K562 (cell line): Measurements from ENCODE around the gene CNFN. TPM values are rescaled to one million over a fixed set of nuclear protein-coding genes. Genes with fewer than 3 reads are reported as not detected.

Experiments
- ATAC-seq: fragments of 200-7000 bp; cut with Tn5 transposase; 3 replicates; pipeline ENCODE4 v1.9.1; 2020; ENCODE audit warnings: moderate library complexity
- BruUV-seq: library from RNA; stranded (reverse); fragments of 400-500 nt; replicated peaks from 2 replicates; lab custom pipeline; 2021; lab: Mats Ljungman, UMichigan
- CTCF ChIA-PET: fragments of 300-600 bp; formaldehyde crosslinking; extraction: SDS; loops from one replicate; lab custom pipeline; 2021; ENCODE audit warnings: low intra/inter-chr PET ratio; lab: Yijun Ruan, JAX
- POLR2A ChIA-PET: fragments of 300-600, 350-650 bp; sonication (Branson Sonifier 250); formaldehyde crosslinking; extraction: SDS; loops from one replicate; lab custom pipeline; 2021; ENCODE audit warnings: antibody characterized with exemption, inconsistent platforms; lab: Yijun Ruan, JAX
- DNase-seq, 4 experiments: peaks; one replicate each; pipeline versions ENCODE4 v3.0.0 to v3.0.0-alpha.2; 2011 to 2018; ENCODE audit warnings: low spot score in 3 of 4, mixed read lengths in 3 of 4; ENCODE audit errors: extremely low read depth in 1 of 4
- FAIRE-seq: peaks from 2 replicates; lab custom pipeline; 2011; peaks lifted over from hg19 to GRCh38; lab: Jason Lieb, UNC
- H2AFZ ChIP-seq: 2 replicates; pipeline ENCODE4 v1.6.0; 2011; ENCODE audit warnings: low read depth, low read length, control low read depth, inconsistent platforms
- H3K27ac ChIP-seq: fragments of 200-600 bp; 3 replicates; pipeline ENCODE4 v1.8.0; 2011; ENCODE audit warnings: low read depth, mild to moderate bottlenecking, control low read depth, inconsistent platforms, low read length, moderate library complexity, mixed read lengths; ENCODE audit errors: extremely low read depth
- H3K27me3 ChIP-seq, 2 experiments: fragments of 300-600 bp in 1 of 2; 2 replicates in 1 of 2; 3 replicates in 1 of 2; pipeline versions ENCODE4 v1.6.0 to v1.8.0; 2011; ENCODE audit warnings: inconsistent platforms in 2 of 2, low read length in 2 of 2, mild to moderate bottlenecking in 1 of 2, mixed read lengths in 1 of 2, moderate library complexity in 1 of 2; ENCODE audit not compliant: control insufficient read depth in 2 of 2, insufficient read depth in 2 of 2
- H3K36me3 ChIP-seq: fragments of 300-600 bp; 3 replicates; pipeline ENCODE4 v1.8.0; 2011; ENCODE audit warnings: mild to moderate bottlenecking, low read length, inconsistent platforms; ENCODE audit not compliant: control insufficient read depth, insufficient read depth
- H3K4me1 ChIP-seq, 2 experiments: fragments of 200-600 bp in 1 of 2; replicated peaks in 1 of 2; 2 replicates in 1 of 2; 3 replicates in 1 of 2; pipeline versions ENCODE4 v1.5.1 to v1.8.0; 2011; ENCODE audit warnings: inconsistent platforms in 2 of 2, low read length in 2 of 2, mild to moderate bottlenecking in 1 of 2, mixed read lengths in 1 of 2, moderate library complexity in 1 of 2; ENCODE audit not compliant: control insufficient read depth in 2 of 2, insufficient read depth in 2 of 2
- H3K4me2 ChIP-seq: 2 replicates; pipeline ENCODE4 v1.6.1; 2011; ENCODE audit warnings: low read length, control low read depth, inconsistent platforms, mixed read lengths; ENCODE audit not compliant: insufficient read depth
- H3K4me3 ChIP-seq: fragments of 200-600 bp; sonication (generic), shearing (Covaris generic); 2 replicates; pipeline ENCODE4 v1.5.1; 2016; ENCODE audit warnings: control low read depth, inconsistent platforms
- H3K79me2 ChIP-seq: fragments of 200-600 bp; 3 replicates; pipeline ENCODE4 v1.8.0; 2011; ENCODE audit warnings: low read length, inconsistent platforms; ENCODE audit not compliant: control insufficient read depth, insufficient read depth
- H3K9ac ChIP-seq, 2 experiments: 2 replicates each; pipeline versions ENCODE4 v1.6.0 to v1.6.1; 2011; ENCODE audit warnings: low read depth in 2 of 2, low read length in 2 of 2, control low read depth in 1 of 2, inconsistent platforms in 1 of 2, mild to moderate bottlenecking in 1 of 2, mixed read lengths in 1 of 2; ENCODE audit not compliant: insufficient read depth in 1 of 2
- H3K9me1 ChIP-seq: one replicate; pipeline ENCODE4 v1.6.0; 2011; ENCODE audit warnings: inconsistent platforms, mild to moderate bottlenecking, low read length, moderate library complexity; ENCODE audit not compliant: control insufficient read depth, insufficient read depth
- H3K9me3 ChIP-seq: replicated peaks from 2 replicates; pipeline ENCODE4 v1.5.1; 2011; ENCODE audit warnings: low read depth, low read length, inconsistent platforms; ENCODE audit not compliant: control insufficient read depth, insufficient read depth
- H4K20me1 ChIP-seq: replicated peaks from 2 replicates; pipeline ENCODE4 v1.6.1; 2011; ENCODE audit warnings: low read length, inconsistent platforms, mixed read lengths; ENCODE audit not compliant: control insufficient read depth, insufficient read depth
- SMARCE1 ChIP-seq: fragments of 450-650 bp; IDR thresholded peaks from 2 replicates; pipeline ENCODE4 v1.7.1; 2016; ENCODE audit warnings: mild to moderate bottlenecking
- XRCC4 ChIP-seq: IDR thresholded peaks from one replicate; pipeline ENCODE4 v1.6.1; 2011; ENCODE audit not compliant: insufficient read depth, insufficient read length; ENCODE audit errors: extremely low read depth
- ZFP91 ChIP-seq: sonication (generic); formaldehyde crosslinking; IDR thresholded peaks from 2 replicates; pipeline ENCODE4 v1.8.0; 2022; ENCODE audit warnings: mild to moderate bottlenecking, missing genetic modification reagents
- WGBS: fragments of 100-300 bp; shearing (Covaris generic); methylation state at CpG from one replicate; pipeline ENCODE4 v1.1.6; 2016; ENCODE audit warnings: low coverage, mixed read lengths; ENCODE audit not compliant: insufficient coverage; ENCODE audit errors: missing lambda C conversion rate; 5-methylcytosine and 5-hydroxymethylcytosine counted together
- in situ Hi-C: fragments of 300-500 bp; cut with MboI; formaldehyde crosslinking; loops from 4 replicates; pipeline ENCODE4 v1.15.0; 2018; ENCODE audit warnings: inconsistent platforms, mixed read lengths
- intact Hi-C: fragments of 100-400 bp; cut with micrococcal nuclease; formaldehyde crosslinking; loops from 2 replicates; pipeline ENCODE4 v1.14.2; 2022
- polyA plus RNA-seq, 8 experiments: library from polyadenylated mRNA; depleted of rRNA in 4 of 8; stranded (reverse) in 5 of 8; unstranded in 3 of 8; fragments of >200 nt; fragmentation: Nextera tagmentation in 2 of 8; fragmentation: Illumina TruSeq in 1 of 8; extraction: Ambion mirVana in 2 of 8; extraction: Trizol in 1 of 8; gene quantifications; 2 replicates each; pipeline versions ENCODE4 v1.2.1 to v1.2.3, GENCODE V29; 2011 to 2014; ENCODE audit warnings: inconsistent platforms in 1 of 8, missing spikeins in 1 of 8
- total RNA-seq, 7 experiments: library from RNA; depleted of rRNA in 6 of 7; stranded (reverse); fragments of >200 nt in 6 of 7; fragmentation: Illumina TruSeq in 2 of 7; extraction: Trizol in 2 of 7; gene quantifications; 2 replicates each; pipeline versions ENCODE4 v1.2.1 to v1.2.3, GENCODE V29; 2011 to 2021; ENCODE audit warnings: low replicate concordance in 1 of 7
- TF ChIP-seq, protein P1 (sequence below): fragments of 450-650 bp; IDR thresholded peaks from 2 replicates; pipeline ENCODE4 v1.6.1; 2016; ENCODE audit warnings: mild to moderate bottlenecking, moderate library complexity

CNFN gene
- total and polyA plus RNA-seq, 9 of the 15 experiments (the other 6 are each of a cell fraction or from before 2014, with no cell fraction given): 0.18 to 0.52 (median 0.27) TPM; not detected in 5

DNA sequence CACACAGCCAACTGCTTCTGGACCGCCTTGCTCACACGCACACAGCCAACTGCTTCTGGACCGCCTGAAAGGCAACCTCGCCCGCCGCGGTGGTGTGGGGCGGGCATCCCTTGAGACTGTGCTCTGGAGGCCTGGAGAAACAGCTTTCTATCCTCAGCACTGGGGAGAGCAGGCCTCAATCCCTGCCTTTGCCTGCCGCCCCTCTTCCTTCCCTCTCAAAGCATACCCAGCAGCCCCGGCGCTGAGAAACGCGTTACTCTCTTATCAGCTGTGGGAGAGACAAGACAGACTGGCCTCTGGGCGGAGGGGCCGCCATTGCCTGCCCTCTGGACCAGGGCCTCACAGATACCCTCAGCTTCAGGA lies 34.2 kb upstream of the CNFN start (continued):
- TF ChIP-seq ZFP91 (CRISPR knock-in tag) (no peak), SMARCE1 (no peak)

GRCh38 chr19:42423462-42424344 lies 33.6 kb upstream of the CNFN start:
- ChIA-PET CTCF (no interaction called here), POLR2A (interaction anchor here (0.6 to 1.0 kb wide), 4 partner anchors 23 to 121 kb away, joined by 3 to 4 read pairs (median 3); partner anchors contain the start of gene PAFAH1B3)
- no peaks in the 10 kb centered on the region for H4K20me1 ChIP-seq
- H2AFZ ChIP-seq: no peak overlapping the region
- no peaks in the 10 kb centered on the region for H3K36me3 ChIP-seq
- peaks cover 0 to 5% of the 10 kb centered on the region in 2 experiments; a peak in 1 of 5 replicates for H3K27me3 ChIP-seq
- H3K9ac ChIP-seq: no peak overlapping the region
- no peak overlapping the region for H3K4me2 ChIP-seq
- no peak overlapping the region for H3K27ac ChIP-seq
- no TSS peak for BruUV-seq
- H3K4me1 ChIP-seq: peaks cover 0 to 25% of the 10 kb centered on the region in 2 experiments; a peak in 2 of 5 replicates
- H3K9me3 ChIP-seq: no peaks in the 10 kb centered on the region
- DNase-seq (no peak), ATAC-seq (no peak), FAIRE-seq (no peak)
- H3K4me3 ChIP-seq: no peak overlapping the region
- WGBS: 87% methylated on average over 31 of the region's 65 CpGs
- intact Hi-C loops (no loop called here), in situ Hi-C loops (no loop called here)
- no peaks in the 10 kb centered on the region for H3K79me2 ChIP-seq
- H3K9me1 ChIP-seq: no peaks in the 10 kb centered on the region
- TF ChIP-seq, protein P1, sequence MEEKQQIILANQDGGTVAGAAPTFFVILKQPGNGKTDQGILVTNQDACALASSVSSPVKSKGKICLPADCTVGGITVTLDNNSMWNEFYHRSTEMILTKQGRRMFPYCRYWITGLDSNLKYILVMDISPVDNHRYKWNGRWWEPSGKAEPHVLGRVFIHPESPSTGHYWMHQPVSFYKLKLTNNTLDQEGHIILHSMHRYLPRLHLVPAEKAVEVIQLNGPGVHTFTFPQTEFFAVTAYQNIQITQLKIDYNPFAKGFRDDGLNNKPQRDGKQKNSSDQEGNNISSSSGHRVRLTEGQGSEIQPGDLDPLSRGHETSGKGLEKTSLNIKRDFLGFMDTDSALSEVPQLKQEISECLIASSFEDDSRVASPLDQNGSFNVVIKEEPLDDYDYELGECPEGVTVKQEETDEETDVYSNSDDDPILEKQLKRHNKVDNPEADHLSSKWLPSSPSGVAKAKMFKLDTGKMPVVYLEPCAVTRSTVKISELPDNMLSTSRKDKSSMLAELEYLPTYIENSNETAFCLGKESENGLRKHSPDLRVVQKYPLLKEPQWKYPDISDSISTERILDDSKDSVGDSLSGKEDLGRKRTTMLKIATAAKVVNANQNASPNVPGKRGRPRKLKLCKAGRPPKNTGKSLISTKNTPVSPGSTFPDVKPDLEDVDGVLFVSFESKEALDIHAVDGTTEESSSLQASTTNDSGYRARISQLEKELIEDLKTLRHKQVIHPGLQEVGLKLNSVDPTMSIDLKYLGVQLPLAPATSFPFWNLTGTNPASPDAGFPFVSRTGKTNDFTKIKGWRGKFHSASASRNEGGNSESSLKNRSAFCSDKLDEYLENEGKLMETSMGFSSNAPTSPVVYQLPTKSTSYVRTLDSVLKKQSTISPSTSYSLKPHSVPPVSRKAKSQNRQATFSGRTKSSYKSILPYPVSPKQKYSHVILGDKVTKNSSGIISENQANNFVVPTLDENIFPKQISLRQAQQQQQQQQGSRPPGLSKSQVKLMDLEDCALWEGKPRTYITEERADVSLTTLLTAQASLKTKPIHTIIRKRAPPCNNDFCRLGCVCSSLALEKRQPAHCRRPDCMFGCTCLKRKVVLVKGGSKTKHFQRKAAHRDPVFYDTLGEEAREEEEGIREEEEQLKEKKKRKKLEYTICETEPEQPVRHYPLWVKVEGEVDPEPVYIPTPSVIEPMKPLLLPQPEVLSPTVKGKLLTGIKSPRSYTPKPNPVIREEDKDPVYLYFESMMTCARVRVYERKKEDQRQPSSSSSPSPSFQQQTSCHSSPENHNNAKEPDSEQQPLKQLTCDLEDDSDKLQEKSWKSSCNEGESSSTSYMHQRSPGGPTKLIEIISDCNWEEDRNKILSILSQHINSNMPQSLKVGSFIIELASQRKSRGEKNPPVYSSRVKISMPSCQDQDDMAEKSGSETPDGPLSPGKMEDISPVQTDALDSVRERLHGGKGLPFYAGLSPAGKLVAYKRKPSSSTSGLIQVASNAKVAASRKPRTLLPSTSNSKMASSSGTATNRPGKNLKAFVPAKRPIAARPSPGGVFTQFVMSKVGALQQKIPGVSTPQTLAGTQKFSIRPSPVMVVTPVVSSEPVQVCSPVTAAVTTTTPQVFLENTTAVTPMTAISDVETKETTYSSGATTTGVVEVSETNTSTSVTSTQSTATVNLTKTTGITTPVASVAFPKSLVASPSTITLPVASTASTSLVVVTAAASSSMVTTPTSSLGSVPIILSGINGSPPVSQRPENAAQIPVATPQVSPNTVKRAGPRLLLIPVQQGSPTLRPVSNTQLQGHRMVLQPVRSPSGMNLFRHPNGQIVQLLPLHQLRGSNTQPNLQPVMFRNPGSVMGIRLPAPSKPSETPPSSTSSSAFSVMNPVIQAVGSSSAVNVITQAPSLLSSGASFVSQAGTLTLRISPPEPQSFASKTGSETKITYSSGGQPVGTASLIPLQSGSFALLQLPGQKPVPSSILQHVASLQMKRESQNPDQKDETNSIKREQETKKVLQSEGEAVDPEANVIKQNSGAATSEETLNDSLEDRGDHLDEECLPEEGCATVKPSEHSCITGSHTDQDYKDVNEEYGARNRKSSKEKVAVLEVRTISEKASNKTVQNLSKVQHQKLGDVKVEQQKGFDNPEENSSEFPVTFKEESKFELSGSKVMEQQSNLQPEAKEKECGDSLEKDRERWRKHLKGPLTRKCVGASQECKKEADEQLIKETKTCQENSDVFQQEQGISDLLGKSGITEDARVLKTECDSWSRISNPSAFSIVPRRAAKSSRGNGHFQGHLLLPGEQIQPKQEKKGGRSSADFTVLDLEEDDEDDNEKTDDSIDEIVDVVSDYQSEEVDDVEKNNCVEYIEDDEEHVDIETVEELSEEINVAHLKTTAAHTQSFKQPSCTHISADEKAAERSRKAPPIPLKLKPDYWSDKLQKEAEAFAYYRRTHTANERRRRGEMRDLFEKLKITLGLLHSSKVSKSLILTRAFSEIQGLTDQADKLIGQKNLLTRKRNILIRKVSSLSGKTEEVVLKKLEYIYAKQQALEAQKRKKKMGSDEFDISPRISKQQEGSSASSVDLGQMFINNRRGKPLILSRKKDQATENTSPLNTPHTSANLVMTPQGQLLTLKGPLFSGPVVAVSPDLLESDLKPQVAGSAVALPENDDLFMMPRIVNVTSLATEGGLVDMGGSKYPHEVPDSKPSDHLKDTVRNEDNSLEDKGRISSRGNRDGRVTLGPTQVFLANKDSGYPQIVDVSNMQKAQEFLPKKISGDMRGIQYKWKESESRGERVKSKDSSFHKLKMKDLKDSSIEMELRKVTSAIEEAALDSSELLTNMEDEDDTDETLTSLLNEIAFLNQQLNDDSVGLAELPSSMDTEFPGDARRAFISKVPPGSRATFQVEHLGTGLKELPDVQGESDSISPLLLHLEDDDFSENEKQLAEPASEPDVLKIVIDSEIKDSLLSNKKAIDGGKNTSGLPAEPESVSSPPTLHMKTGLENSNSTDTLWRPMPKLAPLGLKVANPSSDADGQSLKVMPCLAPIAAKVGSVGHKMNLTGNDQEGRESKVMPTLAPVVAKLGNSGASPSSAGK: peak; percentile 90; the same call in 1 of the 2 replicates
- no peak for TF ChIP-seq XRCC4
